ENCODE data around the gene RASAL2. TPM values are rescaled to one million over a fixed set of nuclear protein-coding genes. Genes with fewer than 3 reads are reported as not detected.

The RASAL2 gene
- not detected in 2 replicates for total RNA-seq

- intact Hi-C loops (cut with micrococcal nuclease), result no loop called here
Measured at GRCh38 chr1:178093951-178094738, at the start of gene RASAL2. Gene RASAL2, plus strand, starts transcription at chr1:178094104. Its CDS starts 389 bp downstream, at chr1:178094493.

GRCh38 chr1:178046591-178047270, 47.2 kb upstream of the RASAL2 start:
- intact Hi-C loops (cut with micrococcal nuclease), result no loop called here

- intact Hi-C loops (cut with micrococcal nuclease), result no loop called here
Measured at GRCh38 chr1:178047403-178048093, 46.4 kb upstream of the RASAL2 start.

- intact Hi-C loops (cut with micrococcal nuclease), result no loop called here
Measured at GRCh38 chr1:178048426-178048825, 45.5 kb upstream of the RASAL2 start.

- intact Hi-C loops (cut with micrococcal nuclease), result no loop called here
Measured at GRCh38 chr1:178048883-178049282, 45.0 kb upstream of the RASAL2 start.

- intact Hi-C loops (cut with micrococcal nuclease), result no loop called here
Measured at GRCh38 chr1:178050084-178050483, 43.8 kb upstream of the RASAL2 start.

GRCh38 chr1:178051071-178051470, 42.8 kb upstream of the RASAL2 start:
- intact Hi-C loops (cut with micrococcal nuclease), result no loop called here

- intact Hi-C loops (cut with micrococcal nuclease), result no loop called here
Measured at GRCh38 chr1:178052650-178053461, 41.0 kb upstream of the RASAL2 start.

GRCh38 chr1:178055093-178055492, 38.8 kb upstream of the RASAL2 start:
- intact Hi-C loops (cut with micrococcal nuclease), result no loop called here

GRCh38 chr1:178055779-178056471, 38.0 kb upstream of the RASAL2 start:
- intact Hi-C loops (cut with micrococcal nuclease), result no loop called here

- intact Hi-C loops (cut with micrococcal nuclease), result no loop called here
Measured at GRCh38 chr1:178057141-178057765, 36.7 kb upstream of the RASAL2 start.

- intact Hi-C loops (cut with micrococcal nuclease), result no loop called here
Measured at GRCh38 chr1:178057912-178058534, 35.9 kb upstream of the RASAL2 start.

GRCh38 chr1:178060789-178061556, 32.9 kb upstream of the RASAL2 start:
- intact Hi-C loops (cut with micrococcal nuclease), result no loop called here

- intact Hi-C loops (cut with micrococcal nuclease), result no loop called here
Measured at GRCh38 chr1:178061620-178062019, 32.3 kb upstream of the RASAL2 start.

GRCh38 chr1:178064191-178064821, 29.6 kb upstream of the RASAL2 start:
- intact Hi-C loops (cut with micrococcal nuclease), result no loop called here

GRCh38 chr1:178065250-178065649, 28.7 kb upstream of the RASAL2 start:
- intact Hi-C loops (cut with micrococcal nuclease), result no loop called here

- intact Hi-C loops (cut with micrococcal nuclease), result no loop called here
Measured at GRCh38 chr1:178066296-178066907, 27.5 kb upstream of the RASAL2 start.

All from T-helper 1 cell treated with Interleukin-12 subunit alpha and Interleukin-12 subunit beta and Interleukin-4 antibody, amounts not matched to agents 30 ng/mL and 1 ng/mL, for 36 hours (primary cell).